Left lung (tissue), 10 donors: ENCODE data around the gene NPAS2. TPM values are rescaled to one million over a fixed set of nuclear protein-coding genes. Genes with fewer than 3 reads are reported as not detected.
A peak's percentile ranks its signal among the peaks of the same experiment; 100 is the strongest.

Experiments
- ATAC-seq: fragments of 200-7000 bp; cut with Tn5 transposase; one replicate; pipeline ENCODE4 v1.9.1; 2020; ENCODE audit warnings: moderate library complexity
- DNase-seq, 4 donors: peaks; one replicate each; pipeline ENCODE4 v3.0.0-alpha.2; 2013 to 2020
- H3K27ac ChIP-seq, 2 donors: fragments of 200-600 bp; sonication (generic) in 1 of 2; one replicate each; pipeline versions ENCODE4 v1.5.0 to v1.8.0; 2020 to 2021
- H3K27me3 ChIP-seq, 2 donors: fragments of 200-600 bp; sonication (generic) in 1 of 2; one replicate each; pipeline versions ENCODE4 v1.5.0 to v1.8.0; 2020 to 2021
- H3K36me3 ChIP-seq, 2 donors: fragments of 200-600 bp; sonication (generic) in 1 of 2; one replicate each; pipeline versions ENCODE4 v1.5.0 to v1.8.0; 2020 to 2021
- H3K4me1 ChIP-seq, 2 donors: fragments of 200-600 bp; one replicate each; pipeline ENCODE4 v1.8.0; 2021
- H3K4me3 ChIP-seq, 2 donors: fragments of 200-600 bp; sonication (generic) in 1 of 2; one replicate each; pipeline versions ENCODE4 v1.5.0 to v1.8.0; 2020 to 2021; ENCODE audit warnings: mild to moderate bottlenecking in 1 of 2
- H3K9me3 ChIP-seq, 2 donors: fragments of 200-600 bp; sonication (generic) in 1 of 2; one replicate each; pipeline versions ENCODE4 v1.5.0 to v1.8.0; 2020 to 2021
- CTCF ChIP-seq, 2 donors: fragments of 200-600 bp; sonication (generic) in 1 of 2; IDR thresholded peaks; one replicate each; pipeline versions ENCODE4 v1.5.0 to v1.8.0; 2021; ENCODE audit warnings: antibody characterized with exemption in 2 of 2
- intact Hi-C, 2 donors: fragments of 100-400 bp; cut with DNase I; formaldehyde crosslinking; loops; one replicate each; pipeline versions ENCODE4 v1.11.2 to v1.14.2; 2022
- polyA plus RNA-seq, 6 donors: library from polyadenylated mRNA; unstranded; fragments of 120-200 nt; gene quantifications; one replicate each; pipeline ENCODE4 v1.2.1, GENCODE V29; 2013; ENCODE audit not compliant: insufficient read length in 6 of 6
- total RNA-seq, 2 donors: library from RNA; stranded (reverse); fragmentation: NEBNext Ultra II Directional; extraction: Animal tissue kit (Norgen Biotek cat#: 25700); gene quantifications; one replicate each; pipeline ENCODE4 v1.2.1, GENCODE V29; 2021
- donor health status: DM: no; HTN: yes; CAD: no.
- donor health status: DM: no; HTN: no; CAD: no.

NPAS2 gene
- total and polyA plus RNA-seq, 8 donors: 18.8 to 40.2 (median 35.0) TPM

DNA sequence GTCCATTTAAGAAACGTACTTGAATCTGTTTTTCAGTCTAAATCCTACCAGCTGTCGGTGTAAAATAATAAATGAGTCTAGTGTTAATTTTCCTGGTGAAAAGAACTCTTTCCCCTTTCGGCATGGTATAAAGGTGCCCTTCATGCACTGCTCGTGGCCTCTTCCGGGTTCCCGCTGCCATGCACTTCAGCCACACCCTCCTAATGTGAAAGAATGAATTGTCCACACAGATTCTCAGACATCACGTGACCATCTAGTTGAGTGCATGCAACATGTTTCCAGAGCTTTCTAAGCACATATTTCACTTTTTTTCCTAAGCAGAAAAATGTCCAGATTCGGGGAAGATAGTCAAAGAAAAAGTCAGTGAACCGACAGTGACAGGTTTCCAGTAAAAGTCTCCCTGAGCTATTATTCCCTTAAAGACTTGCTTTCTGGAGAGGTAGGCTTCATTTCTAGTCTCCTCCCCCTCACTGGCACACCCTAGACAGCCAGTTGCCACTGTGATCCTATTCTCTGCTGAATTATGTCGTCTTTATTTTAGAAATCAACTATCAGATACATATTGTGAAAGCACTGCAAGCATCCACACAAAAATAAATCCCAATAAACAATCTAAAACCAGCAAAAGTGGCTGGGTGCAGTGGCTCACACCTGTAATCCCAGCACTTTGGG, 116.3 kb downstream of the NPAS2 start:
- H3K4me1 ChIP-seq: no peaks in the 10 kb centered on the region
- peak; percentile 75 for ATAC-seq

GRCh38 chr2:100936972-100937542, 117.1 kb downstream of the NPAS2 start:
- no peaks in the 10 kb centered on the region for H3K27me3 ChIP-seq
- H3K36me3 ChIP-seq: peaks cover 0 to 4% of the 10 kb centered on the region in 2 donors
- no peaks in the 10 kb centered on the region for H3K4me1 ChIP-seq
- ATAC-seq (peak; percentile 45), DNase-seq (no peak)
- H3K4me3 ChIP-seq: no peak overlapping the region
- intact Hi-C loops: no loop called here
- H3K9me3 ChIP-seq: no peaks in the 10 kb centered on the region
- TF ChIP-seq CTCF (IDR thresholded peaks at IDR 0.05): no peak
- no peak overlapping the region for H3K27ac ChIP-seq

More for the DNA sequence above, 116.3 kb downstream of the NPAS2 start:
- no peak overlapping the region for H3K27ac ChIP-seq
- DNase-seq: no peak
- no peaks in the 10 kb centered on the region for H3K9me3 ChIP-seq
- no peak for TF ChIP-seq CTCF (IDR thresholded peaks at IDR 0.05)
- intact Hi-C loops: no loop called here
- H3K27me3 ChIP-seq: no peaks in the 10 kb centered on the region
- no peak overlapping the region for H3K4me3 ChIP-seq
- peaks cover 0 to 4% of the 10 kb centered on the region in 2 donors for H3K36me3 ChIP-seq

- no peak for ATAC-seq
- DNase-seq: no peak
- H3K4me1 ChIP-seq: no peaks in the 10 kb centered on the region
- intact Hi-C loops: no loop called here
- no peaks in the 10 kb centered on the region for H3K27me3 ChIP-seq
- no peaks in the 10 kb centered on the region for H3K9me3 ChIP-seq
- peaks cover 0 to under 1% of the 10 kb centered on the region in 2 donors for H3K36me3 ChIP-seq
- H3K4me3 ChIP-seq: no peak overlapping the region
- no peak overlapping the region for H3K27ac ChIP-seq
- no peak for TF ChIP-seq CTCF (IDR thresholded peaks at IDR 0.05)
Observed at GRCh38 chr2:100938031-100939026, 118.4 kb downstream of the NPAS2 start.

- Histone ChIP-seq H3K36me3 (no peaks in the 10 kb centered on the region), H3K27me3 (no peaks in the 10 kb centered on the region)
Observed at GRCh38 chr2:100939445-100939844, 119.5 kb downstream of the NPAS2 start.

More at GRCh38 chr2:100939445-100939844, 119.5 kb downstream of the NPAS2 start:
- intact Hi-C loops: no loop called here
- no peak for TF ChIP-seq CTCF (IDR thresholded peaks at IDR 0.05)
- Histone ChIP-seq H3K27ac (no peak overlapping the region), H3K4me3 (no peak overlapping the region), H3K9me3 (no peaks in the 10 kb centered on the region), H3K4me1 (no peaks in the 10 kb centered on the region)
- no peak for ATAC-seq
- no peak for DNase-seq
